Upper lobe of right lung (tissue), 1 donor: Measurements from ENCODE around the gene ZNF575. TPM values are rescaled to one million over a fixed set of nuclear protein-coding genes. Genes with fewer than 3 reads are reported as not detected.
"Not testable (repeated sequence)": the region's sequence is repeated elsewhere in the genome, so short reads cannot be mapped to it uniquely, and the experiment has no call there.

Experiments used
- ATAC-seq: fragments of 200-7000 bp; cut with Tn5 transposase; one replicate; pipeline ENCODE4 v1.9.1; 2020; ENCODE audit warnings: mild to moderate bottlenecking, moderate library complexity
- DNase-seq: peaks from one replicate; pipeline ENCODE4 v3.0.0-alpha.2; 2020
- H3K27ac ChIP-seq: fragments of 200-600 bp; one replicate; pipeline ENCODE4 v1.8.0; 2022
- H3K27me3 ChIP-seq: fragments of 200-600 bp; one replicate; pipeline ENCODE4 v1.8.0; 2022; ENCODE audit warnings: mild to moderate bottlenecking
- H3K36me3 ChIP-seq: fragments of 200-600 bp; one replicate; pipeline ENCODE4 v1.8.0; 2022
- H3K4me1 ChIP-seq: fragments of 200-600 bp; one replicate; pipeline ENCODE4 v1.8.0; 2022
- H3K4me3 ChIP-seq: fragments of 200-600 bp; one replicate; pipeline ENCODE4 v1.8.0; 2022; ENCODE audit warnings: mild to moderate bottlenecking
- H3K9me3 ChIP-seq: fragments of 200-600 bp; one replicate; pipeline ENCODE4 v1.8.0; 2022
- CTCF ChIP-seq: fragments of 200-600 bp; IDR thresholded peaks from one replicate; pipeline ENCODE4 v1.8.0; 2022; ENCODE audit warnings: antibody characterized with exemption
- intact Hi-C: fragments of 100-400 bp; cut with DNase I; formaldehyde crosslinking; loops from one replicate; pipeline ENCODE4 v1.11.0; 2022
- total RNA-seq: library from RNA; stranded (reverse); fragmentation: NEBNext Ultra II Directional; extraction: Animal tissue kit (Norgen Biotek cat#: 25700); gene quantifications from one replicate; pipeline ENCODE4 v1.2.1, GENCODE V29; 2021
- donor health status: DM: no; HTN: yes; CAD: no; lungs with severe emphysema.

The ZNF575 gene
- total RNA-seq, 1 donor from 2014 or later: 2.3 TPM

- intact Hi-C loops: no loop called here
- TF ChIP-seq CTCF: no peak
- Histone ChIP-seq H3K27ac (no peak overlapping the region), H3K36me3 (peaks cover 27% of the 10 kb centered on the region), H3K4me3 (no peak overlapping the region), H3K9me3 (no peaks in the 10 kb centered on the region), H3K4me1 (peaks cover 13% of the 10 kb centered on the region), H3K27me3 (no peaks in the 10 kb centered on the region)
- no peak for ATAC-seq
- no peak for DNase-seq
Measured at GRCh38 chr19:43505941-43506340, 27.0 kb upstream of the ZNF575 start.

DNA sequence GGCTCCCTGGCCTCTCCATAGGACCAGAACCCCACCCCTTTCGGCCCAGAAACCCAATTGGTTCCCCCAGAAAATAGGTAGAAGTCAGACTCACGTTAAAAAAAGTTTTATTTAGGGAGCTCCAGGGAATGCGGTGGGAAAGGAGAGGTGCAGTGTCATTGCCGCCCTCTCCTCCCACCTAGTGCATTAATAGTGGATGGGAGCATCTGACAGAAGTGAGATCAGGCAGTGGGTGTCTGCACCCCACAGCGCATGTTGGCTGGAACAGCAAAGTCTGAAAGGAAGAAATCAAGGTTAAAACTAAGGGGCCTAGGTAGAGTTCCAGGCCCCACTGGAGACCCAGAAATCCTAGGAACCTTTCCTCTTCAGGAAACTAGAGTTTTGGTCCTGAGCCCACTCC lies 26.4 kb upstream of the ZNF575 start:
- no peak overlapping the region for H3K27ac ChIP-seq
- DNase-seq: no peak
- no peaks in the 10 kb centered on the region for H3K9me3 ChIP-seq
- H3K4me3 ChIP-seq: no peak overlapping the region
- peaks cover 30% of the 10 kb centered on the region for H3K36me3 ChIP-seq
- intact Hi-C loops: no loop called here
- no peak for ATAC-seq
- H3K4me1 ChIP-seq: peaks cover 13% of the 10 kb centered on the region
- H3K27me3 ChIP-seq: no peaks in the 10 kb centered on the region
- TF ChIP-seq CTCF: no peak

DNA sequence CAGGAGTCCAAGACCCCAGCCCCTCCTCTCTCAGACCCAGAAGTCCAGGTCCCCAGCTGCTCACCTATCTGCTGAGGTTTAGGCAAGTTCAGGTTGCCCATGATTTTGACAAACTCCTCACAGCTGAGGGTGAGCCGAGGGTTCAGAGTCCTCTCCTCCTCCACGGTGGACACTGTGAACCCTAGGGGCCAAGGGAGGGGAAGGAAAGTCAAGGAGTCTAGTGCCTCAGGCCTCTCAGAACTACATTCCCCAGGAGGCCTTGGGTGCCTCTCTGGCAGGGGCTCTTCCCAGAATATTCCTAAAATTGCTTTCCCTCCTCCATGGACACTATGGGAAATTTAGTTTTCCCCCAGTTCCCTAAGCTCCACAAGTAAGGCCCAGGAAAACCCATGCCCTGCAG lies 25.1 kb upstream of the ZNF575 start:
- intact Hi-C loops: no loop called here
- Histone ChIP-seq H3K36me3 (peaks cover 30% of the 10 kb centered on the region), H3K4me3 (no peak overlapping the region), H3K27ac (no peak overlapping the region), H3K27me3 (no peaks in the 10 kb centered on the region), H3K9me3 (no peaks in the 10 kb centered on the region), H3K4me1 (peaks cover 10% of the 10 kb centered on the region)
- no peak for TF ChIP-seq CTCF
- no peak for DNase-seq
- ATAC-seq: no peak

- intact Hi-C loops: no loop called here
- TF ChIP-seq CTCF: no peak
- Histone ChIP-seq H3K4me1 (no peaks in the 10 kb centered on the region), H3K4me3 (no peak overlapping the region), H3K36me3 (peaks cover 34% of the 10 kb centered on the region), H3K9me3 (no peaks in the 10 kb centered on the region), H3K27me3 (no peaks in the 10 kb centered on the region), H3K27ac (no peak overlapping the region)
- DNase-seq: no peak
- ATAC-seq: no peak
Measured at GRCh38 chr19:43510713-43511112, 22.3 kb upstream of the ZNF575 start.

- TF ChIP-seq CTCF: no peak
- no peak for ATAC-seq
- H3K9me3 ChIP-seq: no peaks in the 10 kb centered on the region
- peaks cover 34% of the 10 kb centered on the region for H3K36me3 ChIP-seq
- H3K4me1 ChIP-seq: no peaks in the 10 kb centered on the region
- H3K27me3 ChIP-seq: no peaks in the 10 kb centered on the region
- no peak overlapping the region for H3K4me3 ChIP-seq
- DNase-seq: no peak
- no peak overlapping the region for H3K27ac ChIP-seq
- intact Hi-C loops: no loop called here
Measured at GRCh38 chr19:43511324-43511723, 21.7 kb upstream of the ZNF575 start.

DNA sequence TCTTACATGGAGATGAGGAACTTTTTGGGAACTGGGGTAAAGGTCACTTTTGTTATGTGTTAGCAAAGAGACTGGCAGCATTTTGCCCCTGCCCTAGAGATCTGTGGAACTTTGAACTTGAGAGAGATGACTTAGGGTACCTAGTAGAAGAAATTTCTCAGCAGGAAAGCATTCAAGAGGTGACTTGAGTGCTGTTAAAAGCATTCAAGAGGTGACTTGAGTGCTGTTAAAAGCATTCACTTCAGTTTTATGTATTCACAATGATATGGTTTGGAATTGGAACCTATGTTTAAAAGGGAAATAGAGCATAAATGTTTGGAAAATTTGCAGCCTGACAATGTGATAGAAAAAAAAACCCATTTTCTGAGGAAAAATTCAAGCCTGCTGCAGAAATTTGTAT lies 20.6 kb upstream of the ZNF575 start:
- H3K36me3 ChIP-seq: peaks cover 34% of the 10 kb centered on the region
- H3K4me3 ChIP-seq, H3K27me3 ChIP-seq, H3K4me1 ChIP-seq, DNase-seq, intact Hi-C loops, H3K27ac ChIP-seq, H3K9me3 ChIP-seq, ATAC-seq: not testable (repeated sequence)
